Neural cell (in vitro differentiated cells): Measurements from ENCODE around the gene CAMK2A. TPM values are rescaled to one million over a fixed set of nuclear protein-coding genes. Genes with fewer than 3 reads are reported as not detected.

ENCODE experiments used
- H2AFZ ChIP-seq: fragments of 200-600, 300-800 bp; sonication (generic), shearing (Covaris generic); 2 replicates; pipeline ENCODE4 v1.6.0; 2014; ENCODE audit warnings: low read depth, mild to moderate bottlenecking, antibody characterized with exemption, low read length, moderate library complexity
- H3F3A ChIP-seq: fragments of 200-600 bp; shearing (Covaris generic); 2 replicates; pipeline ENCODE4 v1.6.1; 2016; ENCODE audit warnings: mild to moderate bottlenecking, moderate library complexity, mixed read lengths, antibody characterized with exemption, low read length; ENCODE audit not compliant: insufficient read depth, poor library complexity, severe bottlenecking
- H3K27ac ChIP-seq: fragments of 200-600, 300-800 bp; sonication (generic), shearing (Covaris generic); 2 replicates; pipeline ENCODE4 v1.5.1; 2014; ENCODE audit warnings: mild to moderate bottlenecking, low read length, moderate library complexity
- H3K27me3 ChIP-seq: fragments of 300-800, 200-600 bp; sonication (generic), shearing (Covaris generic); 2 replicates; pipeline ENCODE4 v1.6.0; 2014; ENCODE audit warnings: mild to moderate bottlenecking, low read depth, low read length, moderate library complexity; ENCODE audit not compliant: insufficient read depth
- H3K36me3 ChIP-seq: fragments of 300-800, 200-600 bp; sonication (generic), shearing (Covaris generic); 2 replicates; pipeline ENCODE4 v1.5.1; 2014; ENCODE audit warnings: mild to moderate bottlenecking, antibody characterized with exemption, low read length, moderate library complexity; ENCODE audit not compliant: insufficient read depth
- H3K4me2 ChIP-seq: fragments of 300-800, 200-600 bp; sonication (generic), shearing (Covaris generic); 2 replicates; pipeline ENCODE4 v1.6.0; 2014; ENCODE audit warnings: mild to moderate bottlenecking, low read length
- H3K4me3 ChIP-seq: fragments of 300-800, 200-600 bp; sonication (generic), shearing (Covaris generic); 2 replicates; pipeline ENCODE4 v1.5.1; 2014; ENCODE audit warnings: mild to moderate bottlenecking, low read length, moderate library complexity
- H3K79me2 ChIP-seq: fragments of 200-600 bp; shearing (Covaris generic); replicated peaks from 2 replicates; pipeline ENCODE4 v1.6.0; 2014; ENCODE audit warnings: mild to moderate bottlenecking, low read length, moderate library complexity; ENCODE audit not compliant: insufficient read depth
- H3K9ac ChIP-seq: fragments of 300-800, 200-600 bp; sonication (generic), shearing (Covaris generic); 2 replicates; pipeline ENCODE4 v1.6.1; 2016; ENCODE audit warnings: mild to moderate bottlenecking, low read length, mixed read lengths
- H3K9me2 ChIP-seq: fragments of 200-600 bp; shearing (Covaris generic); 2 replicates; pipeline ENCODE4 v1.6.1; 2016; ENCODE audit warnings: mild to moderate bottlenecking, low read length, mixed read lengths; ENCODE audit not compliant: insufficient read depth
- H3K9me3 ChIP-seq: fragments of 200-600, 300-800 bp; sonication (generic), shearing (Covaris generic); 2 replicates; pipeline ENCODE4 v1.6.1; 2016; ENCODE audit warnings: mild to moderate bottlenecking, mixed run types, low read length, moderate library complexity, mixed read lengths
- H4K20me1 ChIP-seq: fragments of 200-600 bp; shearing (Covaris generic); 2 replicates; pipeline ENCODE4 v1.6.1; 2016; ENCODE audit warnings: mild to moderate bottlenecking, mixed run types; ENCODE audit not compliant: insufficient read depth
- EP300 ChIP-seq: fragments of 450-650 bp; conservative IDR thresholded peaks from 2 replicates; pipeline ENCODE4 v1.6.1; 2014; ENCODE audit warnings: antibody characterized with exemption, mild to moderate bottlenecking, moderate library complexity; ENCODE audit not compliant: poor library complexity, severe bottlenecking
- EZH2 ChIP-seq: fragments of 200-600, 300-800 bp; shearing (Covaris generic), sonication (generic); IDR thresholded peaks from 2 replicates; pipeline ENCODE4 v1.6.1; 2014; ENCODE audit warnings: antibody characterized with exemption, low read length, borderline replicate concordance, mild to moderate bottlenecking; ENCODE audit not compliant: insufficient read depth, poor library complexity, severe bottlenecking
- MXI1 ChIP-seq: fragments of 450-650 bp; conservative IDR thresholded peaks from 2 replicates; pipeline ENCODE4 v1.6.1; 2014; ENCODE audit warnings: antibody characterized with exemption, mild to moderate bottlenecking; ENCODE audit not compliant: poor library complexity, severe bottlenecking
- POLR2AphosphoS5 ChIP-seq: IDR thresholded peaks from 2 replicates; pipeline ENCODE4 v1.6.1; 2012
- RAD21 ChIP-seq: fragments of 450-650 bp; conservative IDR thresholded peaks from 2 replicates; pipeline ENCODE4 v1.6.1; 2014; ENCODE audit warnings: antibody characterized with exemption, mild to moderate bottlenecking, moderate library complexity
- SMC3 ChIP-seq: fragments of 450-650 bp; conservative IDR thresholded peaks from 2 replicates; pipeline ENCODE4 v1.6.1; 2014; ENCODE audit warnings: antibody characterized with exemption, mild to moderate bottlenecking, moderate library complexity; ENCODE audit not compliant: poor library complexity
- TAF1 ChIP-seq: IDR thresholded peaks from 2 replicates; pipeline ENCODE4 v1.6.1; 2012; ENCODE audit warnings: low read depth
- polyA minus RNA-seq: library from RNA; depleted of rRNA, polyadenylated mRNA; stranded (reverse); fragments of >200 nt; gene quantifications from 2 replicates; pipeline ENCODE4 v1.2.3, GENCODE V29; 2014
- polyA plus RNA-seq: library from polyadenylated mRNA; depleted of rRNA; stranded (reverse); fragments of >200 nt; gene quantifications from 2 replicates; pipeline ENCODE4 v1.2.3, GENCODE V29; 2014
- TF ChIP-seq, protein P1 (sequence below): fragments of 450-650 bp; IDR thresholded peaks from 2 replicates; pipeline ENCODE4 v1.5.1; 2014; ENCODE audit warnings: antibody characterized with exemption, mild to moderate bottlenecking, moderate library complexity; ENCODE audit not compliant: poor library complexity, severe bottlenecking
- TF ChIP-seq, protein P2 (sequence below): IDR thresholded peaks from 2 replicates; pipeline ENCODE4 v1.6.1; 2012; ENCODE audit warnings: borderline replicate concordance

CAMK2A gene
- polyA plus RNA-seq: 61.7 and 73.9 TPM in 2 replicates
- polyA minus RNA-seq: 103 and 134 TPM in 2 replicates

DNA sequence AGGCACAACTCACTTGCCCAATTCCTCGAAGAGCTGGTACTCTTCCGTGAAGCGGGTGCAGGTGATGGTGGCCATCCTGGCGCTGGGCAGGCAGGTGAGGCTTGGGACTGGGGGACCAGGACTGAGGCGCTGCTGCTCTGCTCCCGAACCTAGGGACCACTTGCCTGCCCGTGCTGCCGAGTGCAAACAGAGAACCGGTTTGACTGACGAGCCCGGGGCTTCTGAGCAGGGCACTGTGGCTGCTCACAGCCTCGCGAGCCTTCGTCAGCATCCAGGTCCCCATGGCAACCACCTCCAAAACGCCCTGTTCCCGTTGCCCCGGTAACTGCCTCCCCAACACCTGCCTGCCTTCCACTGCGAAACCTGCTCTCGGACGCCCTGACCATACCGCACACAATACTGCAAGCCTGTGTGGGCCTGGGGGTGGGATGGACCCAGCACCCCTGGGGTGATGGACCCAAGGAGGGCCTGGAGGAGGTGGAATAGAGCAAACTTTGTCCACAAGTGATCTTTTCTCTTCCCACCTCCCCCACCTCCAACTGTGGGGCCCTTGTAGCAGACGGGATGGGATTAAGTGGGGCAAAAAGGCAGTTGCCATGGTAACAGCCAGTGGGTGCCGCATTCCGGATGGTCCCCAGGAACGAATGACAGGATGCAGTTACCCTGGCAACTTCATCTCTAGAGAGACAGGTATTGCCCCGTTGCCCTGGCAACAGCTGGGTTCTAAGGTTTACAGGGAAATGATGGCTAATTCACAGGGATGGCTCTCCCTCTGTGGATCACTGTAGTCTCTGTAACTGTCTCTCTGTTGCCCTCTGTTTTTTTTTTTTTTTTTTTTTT, at the start of gene CAMK2A:
CAMK2A (minus strand) TSS at position 223 of the 840 bp plus-strand sequence; CDS start at position 75, 148 bp downstream.
- Histone ChIP-seq H2AFZ (peak within 1 kb of the TSS; percentile 46), H3K27ac (peak within 1 kb of the TSS; percentile 98), H4K20me1 (no peaks in the 10 kb centered on the region), H3K27me3 (no peaks in the 10 kb centered on the region), H3K4me2 (peak within 1 kb of the TSS; percentile 99), H3K36me3 (no peaks in the 10 kb centered on the region), H3K9me2 (no peaks in the 10 kb centered on the region), H3F3A (no peaks in the 10 kb centered on the region), H3K79me2 (peaks cover 44% of the 10 kb centered on the region), H3K9me3 (no peaks in the 10 kb centered on the region), H3K9ac (peak within 1 kb of the TSS; percentile 77), H3K4me3 (peak within 1 kb of the TSS; percentile 81)
- peak; percentile 91 for TF ChIP-seq MXI1
- TF ChIP-seq, protein P1, sequence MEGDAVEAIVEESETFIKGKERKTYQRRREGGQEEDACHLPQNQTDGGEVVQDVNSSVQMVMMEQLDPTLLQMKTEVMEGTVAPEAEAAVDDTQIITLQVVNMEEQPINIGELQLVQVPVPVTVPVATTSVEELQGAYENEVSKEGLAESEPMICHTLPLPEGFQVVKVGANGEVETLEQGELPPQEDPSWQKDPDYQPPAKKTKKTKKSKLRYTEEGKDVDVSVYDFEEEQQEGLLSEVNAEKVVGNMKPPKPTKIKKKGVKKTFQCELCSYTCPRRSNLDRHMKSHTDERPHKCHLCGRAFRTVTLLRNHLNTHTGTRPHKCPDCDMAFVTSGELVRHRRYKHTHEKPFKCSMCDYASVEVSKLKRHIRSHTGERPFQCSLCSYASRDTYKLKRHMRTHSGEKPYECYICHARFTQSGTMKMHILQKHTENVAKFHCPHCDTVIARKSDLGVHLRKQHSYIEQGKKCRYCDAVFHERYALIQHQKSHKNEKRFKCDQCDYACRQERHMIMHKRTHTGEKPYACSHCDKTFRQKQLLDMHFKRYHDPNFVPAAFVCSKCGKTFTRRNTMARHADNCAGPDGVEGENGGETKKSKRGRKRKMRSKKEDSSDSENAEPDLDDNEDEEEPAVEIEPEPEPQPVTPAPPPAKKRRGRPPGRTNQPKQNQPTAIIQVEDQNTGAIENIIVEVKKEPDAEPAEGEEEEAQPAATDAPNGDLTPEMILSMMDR: peak; percentile 50
- TF ChIP-seq EZH2: no peak
- TF ChIP-seq POLR2AphosphoS5: peak; percentile 84
- TF ChIP-seq TAF1: peak; percentile 57
- TF ChIP-seq EP300: peak; percentile 93
- TF ChIP-seq RAD21: peak; percentile 54
- TF ChIP-seq SMC3: peak; percentile 73
- TF ChIP-seq, protein P2, sequence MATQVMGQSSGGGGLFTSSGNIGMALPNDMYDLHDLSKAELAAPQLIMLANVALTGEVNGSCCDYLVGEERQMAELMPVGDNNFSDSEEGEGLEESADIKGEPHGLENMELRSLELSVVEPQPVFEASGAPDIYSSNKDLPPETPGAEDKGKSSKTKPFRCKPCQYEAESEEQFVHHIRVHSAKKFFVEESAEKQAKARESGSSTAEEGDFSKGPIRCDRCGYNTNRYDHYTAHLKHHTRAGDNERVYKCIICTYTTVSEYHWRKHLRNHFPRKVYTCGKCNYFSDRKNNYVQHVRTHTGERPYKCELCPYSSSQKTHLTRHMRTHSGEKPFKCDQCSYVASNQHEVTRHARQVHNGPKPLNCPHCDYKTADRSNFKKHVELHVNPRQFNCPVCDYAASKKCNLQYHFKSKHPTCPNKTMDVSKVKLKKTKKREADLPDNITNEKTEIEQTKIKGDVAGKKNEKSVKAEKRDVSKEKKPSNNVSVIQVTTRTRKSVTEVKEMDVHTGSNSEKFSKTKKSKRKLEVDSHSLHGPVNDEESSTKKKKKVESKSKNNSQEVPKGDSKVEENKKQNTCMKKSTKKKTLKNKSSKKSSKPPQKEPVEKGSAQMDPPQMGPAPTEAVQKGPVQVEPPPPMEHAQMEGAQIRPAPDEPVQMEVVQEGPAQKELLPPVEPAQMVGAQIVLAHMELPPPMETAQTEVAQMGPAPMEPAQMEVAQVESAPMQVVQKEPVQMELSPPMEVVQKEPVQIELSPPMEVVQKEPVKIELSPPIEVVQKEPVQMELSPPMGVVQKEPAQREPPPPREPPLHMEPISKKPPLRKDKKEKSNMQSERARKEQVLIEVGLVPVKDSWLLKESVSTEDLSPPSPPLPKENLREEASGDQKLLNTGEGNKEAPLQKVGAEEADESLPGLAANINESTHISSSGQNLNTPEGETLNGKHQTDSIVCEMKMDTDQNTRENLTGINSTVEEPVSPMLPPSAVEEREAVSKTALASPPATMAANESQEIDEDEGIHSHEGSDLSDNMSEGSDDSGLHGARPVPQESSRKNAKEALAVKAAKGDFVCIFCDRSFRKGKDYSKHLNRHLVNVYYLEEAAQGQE: peak; percentile 76

DNA sequence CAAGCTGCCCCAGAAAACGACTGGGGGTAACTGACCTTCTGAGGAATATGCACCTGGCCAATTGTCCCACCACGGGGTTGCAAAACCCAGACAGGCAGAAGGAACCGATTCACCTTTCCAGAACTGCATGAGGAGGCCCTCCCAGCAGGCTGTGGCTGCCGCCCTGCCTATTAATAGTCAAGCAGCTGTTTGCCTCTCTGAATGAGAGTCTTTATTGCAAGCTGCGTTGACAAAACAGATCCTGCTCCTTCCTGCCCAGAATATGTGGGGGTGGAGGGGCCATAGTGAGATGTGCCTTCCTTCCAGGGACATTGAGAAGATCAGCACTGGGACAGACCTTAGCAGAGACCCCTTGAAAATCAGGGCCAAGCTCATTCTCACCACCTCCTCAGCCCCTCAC, 49.6 kb upstream of the CAMK2A start:
- Histone ChIP-seq H3K27me3 (no peaks in the 10 kb centered on the region), H3K4me3 (no peak overlapping the region), H3K4me2 (no peak overlapping the region), H2AFZ (no peak overlapping the region), H3K79me2 (no peaks in the 10 kb centered on the region), H3F3A (no peaks in the 10 kb centered on the region), H3K27ac (no peak overlapping the region), H3K9me2 (no peaks in the 10 kb centered on the region), H3K9me3 (no peaks in the 10 kb centered on the region), H3K9ac (no peak overlapping the region), H3K36me3 (no peaks in the 10 kb centered on the region), H4K20me1 (no peaks in the 10 kb centered on the region)
- TF ChIP-seq SMC3 (no peak), EP300 (no peak), POLR2AphosphoS5 (no peak), TAF1 (no peak), EZH2 (no peak), MXI1 (no peak), RAD21 (no peak)
- TF ChIP-seq, protein P2: no peak
- TF ChIP-seq, protein P1: no peak
